ENCODE measurements around the gene KLHL42.

KLHL42 gene

DNA sequence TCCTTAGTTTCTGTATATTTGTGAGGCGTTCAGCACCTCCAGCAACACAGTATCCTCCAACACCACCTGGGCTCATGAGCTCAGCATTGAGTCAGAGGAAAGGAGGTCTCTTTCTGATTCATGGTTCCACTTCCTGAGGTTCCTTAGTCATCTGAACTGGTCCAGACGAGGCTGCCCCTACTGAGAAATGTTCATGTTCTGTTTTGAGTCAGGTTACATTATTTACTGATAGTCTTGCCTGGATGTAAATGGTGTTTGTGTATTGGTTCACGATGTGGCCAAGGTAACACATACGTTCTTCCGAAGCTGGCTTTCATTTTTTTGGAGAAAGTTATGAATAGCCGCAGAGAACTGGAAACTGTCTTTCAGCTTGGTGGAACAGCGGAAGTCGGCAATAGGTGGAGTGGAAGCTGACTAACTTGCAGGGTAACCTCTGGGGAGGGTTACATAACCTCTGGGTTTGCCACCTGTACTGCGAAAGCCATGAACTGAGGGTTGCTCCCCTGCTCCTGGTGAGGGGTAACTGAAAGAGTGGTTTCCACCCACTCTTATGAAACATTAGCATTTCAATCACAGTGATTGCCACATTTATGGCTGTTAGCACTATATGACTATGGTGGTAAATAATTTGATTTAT, 42.2 kb downstream of the KLHL42 start:
- H3K4me3 ChIP-seq (ENCODE audit: low read length) = no peak overlapping the region
- no peaks in the 10 kb centered on the region for H3K27me3 ChIP-seq (ENCODE audit: insufficient read depth, low read length)
- H3K36me3 ChIP-seq (ENCODE audit: insufficient read depth, low read depth, low read length) = no peaks in the 10 kb centered on the region
- H3K9me3 ChIP-seq (ENCODE audit: insufficient read depth, low read depth, low read length) = no peaks in the 10 kb centered on the region
- no peaks in the 10 kb centered on the region; the same call in 1 of the 2 replicates for H3K4me1 ChIP-seq (ENCODE audit: insufficient read depth, low read length)
- H3K9ac ChIP-seq (ENCODE audit: low read depth, low read length) = no peak overlapping the region
- no peak overlapping the region for H3K27ac ChIP-seq (ENCODE audit: low read length)

DNA sequence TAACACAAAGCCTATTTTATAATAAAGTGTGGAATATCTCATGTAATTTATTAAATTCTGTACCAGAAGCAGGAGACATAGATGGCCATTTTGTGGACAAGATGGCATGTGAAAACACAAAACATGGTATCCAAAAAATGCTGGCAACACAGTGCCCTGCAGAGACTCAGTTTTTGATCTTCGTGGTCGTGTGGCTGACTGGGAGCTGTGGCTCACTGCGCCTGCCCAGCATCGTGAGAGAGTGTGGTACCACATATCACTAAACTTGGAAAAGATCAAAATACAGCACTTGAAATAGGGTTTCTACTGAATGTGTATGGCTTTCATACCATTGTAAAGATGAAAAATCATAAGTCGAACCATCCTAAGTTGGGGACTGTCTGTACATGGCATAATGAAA, 43.0 kb downstream of the KLHL42 start:
- no peaks in the 10 kb centered on the region; the same call in 1 of the 2 replicates for H3K4me1 ChIP-seq (ENCODE audit: insufficient read depth, low read length)
- H3K4me3 ChIP-seq (ENCODE audit: low read length) = no peak overlapping the region
- H3K9ac ChIP-seq (ENCODE audit: low read depth, low read length) = no peak overlapping the region
- H3K36me3 ChIP-seq (ENCODE audit: insufficient read depth, low read depth, low read length) = no peaks in the 10 kb centered on the region
- no peaks in the 10 kb centered on the region for H3K27me3 ChIP-seq (ENCODE audit: insufficient read depth, low read length)
- H3K27ac ChIP-seq (ENCODE audit: low read length) = no peak overlapping the region
- no peaks in the 10 kb centered on the region for H3K9me3 ChIP-seq (ENCODE audit: insufficient read depth, low read depth, low read length)

DNA sequence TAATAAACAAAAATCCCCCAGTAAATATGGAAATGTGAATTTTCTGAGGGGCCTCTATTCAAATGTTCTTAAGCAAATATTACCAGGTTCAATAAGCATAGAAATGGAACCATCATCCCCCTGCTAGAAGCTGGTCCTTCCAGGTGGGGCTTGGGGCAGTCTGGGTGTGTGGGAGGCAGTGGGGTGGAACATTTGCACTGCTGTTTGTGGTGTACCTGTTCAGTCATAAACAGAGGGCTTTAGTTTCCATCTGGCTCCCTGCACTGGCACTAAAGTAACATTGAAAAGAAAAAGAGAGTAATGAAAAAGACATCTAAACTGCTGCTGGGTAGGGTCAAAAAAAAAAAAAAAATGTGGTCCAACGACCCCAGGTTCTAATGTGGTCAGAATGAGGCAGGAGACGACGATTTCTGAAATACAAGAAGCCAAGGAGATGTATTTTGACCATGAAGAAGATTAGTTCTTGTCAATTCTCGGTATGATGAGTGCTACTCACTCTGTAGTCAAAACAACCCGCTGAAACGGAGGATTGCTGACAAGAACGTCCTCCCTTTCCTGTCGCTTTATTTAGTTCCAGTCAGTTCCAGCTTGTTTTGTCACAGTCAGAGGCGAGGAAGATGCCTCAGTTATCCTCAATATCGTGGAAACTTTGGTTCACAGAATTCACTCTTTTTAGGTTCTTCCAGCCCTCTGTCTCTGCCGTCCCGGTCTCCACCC, 44.3 kb downstream of the KLHL42 start:
- no peaks in the 10 kb centered on the region for H3K9me3 ChIP-seq (ENCODE audit: insufficient read depth, low read depth, low read length)
- H3K4me3 ChIP-seq (ENCODE audit: low read length) = no peak overlapping the region
- no peak overlapping the region for H3K27ac ChIP-seq (ENCODE audit: low read length)
- no peaks in the 10 kb centered on the region for H3K36me3 ChIP-seq (ENCODE audit: insufficient read depth, low read depth, low read length)
- H3K9ac ChIP-seq (ENCODE audit: low read depth, low read length) = no peak overlapping the region
- no peaks in the 10 kb centered on the region; the same call in 1 of the 2 replicates for H3K4me1 ChIP-seq (ENCODE audit: insufficient read depth, low read length)
- H3K27me3 ChIP-seq (ENCODE audit: insufficient read depth, low read length) = no peaks in the 10 kb centered on the region

DNA sequence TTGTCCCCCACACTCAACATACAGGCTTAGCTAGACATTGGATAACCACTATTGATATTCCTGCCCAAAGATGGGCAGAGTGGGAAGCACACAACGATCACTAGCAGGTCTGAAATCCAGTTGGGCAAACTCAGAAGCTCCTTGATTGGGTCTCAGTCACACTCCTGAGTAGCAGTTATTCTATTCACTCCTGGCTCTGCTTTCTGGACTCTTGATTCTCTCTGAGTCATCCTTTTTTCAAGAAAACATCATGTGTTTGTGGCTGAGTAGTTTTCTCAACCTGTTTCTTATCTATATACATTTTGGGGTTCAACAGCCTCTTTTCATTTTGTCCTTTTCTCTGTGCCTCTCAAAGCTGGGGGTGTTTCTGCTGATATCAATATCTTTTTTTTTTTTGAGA, 46.0 kb downstream of the KLHL42 start:
- Histone ChIP-seq H3K4me3 (ENCODE audit: low read length) (no peak overlapping the region), H3K9me3 (ENCODE audit: insufficient read depth, low read depth, low read length) (no peaks in the 10 kb centered on the region), H3K4me1 (ENCODE audit: insufficient read depth, low read length) (no peaks in the 10 kb centered on the region; the same call in 1 of the 2 replicates), H3K27me3 (ENCODE audit: insufficient read depth, low read length) (no peaks in the 10 kb centered on the region), H3K36me3 (ENCODE audit: insufficient read depth, low read depth, low read length) (no peaks in the 10 kb centered on the region), H3K9ac (ENCODE audit: low read depth, low read length) (no peak overlapping the region), H3K27ac (ENCODE audit: low read length) (no peak overlapping the region)

DNA sequence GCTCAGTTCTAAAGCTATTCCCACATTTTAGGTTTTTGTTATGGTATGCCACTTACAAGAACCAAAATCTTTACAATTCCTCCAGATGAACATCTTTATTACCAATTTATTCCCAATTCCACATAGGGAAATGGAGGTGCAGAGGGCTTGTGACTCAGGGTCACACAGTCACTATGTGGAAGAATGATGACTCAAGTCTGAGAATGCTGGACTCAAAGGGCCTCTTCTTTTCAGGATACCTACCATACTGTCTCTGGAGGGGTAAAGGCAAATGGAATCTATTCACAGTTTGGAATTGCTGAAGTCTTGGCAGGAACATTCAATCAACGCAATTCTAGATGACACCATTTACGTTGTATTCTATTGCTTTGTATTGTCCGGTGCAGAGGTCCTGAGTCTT, 48.2 kb downstream of the KLHL42 start:
- Histone ChIP-seq H3K9me3 (ENCODE audit: insufficient read depth, low read depth, low read length) (no peaks in the 10 kb centered on the region), H3K27ac (ENCODE audit: low read length) (no peak overlapping the region), H3K4me1 (ENCODE audit: insufficient read depth, low read length) (peaks cover 3% of the 10 kb centered on the region; the same call in 1 of the 2 replicates), H3K27me3 (ENCODE audit: insufficient read depth, low read length) (no peaks in the 10 kb centered on the region), H3K9ac (ENCODE audit: low read depth, low read length) (no peak overlapping the region), H3K4me3 (ENCODE audit: low read length) (no peak overlapping the region), H3K36me3 (ENCODE audit: insufficient read depth, low read depth, low read length) (no peaks in the 10 kb centered on the region)

DNA sequence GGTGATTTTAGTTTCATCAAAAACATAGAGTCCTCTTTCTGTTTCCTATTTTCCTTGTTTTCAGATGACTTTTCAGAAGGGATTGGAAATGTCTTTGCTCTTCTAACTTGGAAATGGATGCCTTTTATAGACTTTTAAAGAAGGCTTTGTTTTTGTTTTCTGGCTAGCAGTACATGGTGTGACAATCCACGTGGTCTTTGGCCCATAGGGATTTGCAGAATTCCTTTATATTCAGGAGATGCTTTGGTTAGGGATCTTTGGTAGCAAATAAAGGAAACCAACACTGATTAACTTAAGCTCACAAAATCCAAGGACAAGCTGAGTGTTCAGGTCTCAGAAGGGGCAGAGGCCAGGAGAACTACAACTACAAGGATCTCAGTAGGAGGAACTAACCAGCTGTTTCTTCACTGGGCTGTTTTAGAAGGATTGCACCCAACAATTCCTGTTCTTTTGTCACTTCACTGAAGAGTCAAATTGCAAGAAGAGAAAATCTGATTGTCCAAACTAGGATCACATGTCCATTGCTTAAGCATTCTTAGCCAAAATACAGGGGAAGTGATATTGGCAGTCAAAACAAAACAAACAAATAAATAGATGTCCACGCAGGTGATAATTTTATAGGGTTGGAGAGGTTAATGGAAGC, 58.6 kb downstream of the KLHL42 start:
- H3K36me3 ChIP-seq (ENCODE audit: insufficient read depth, low read depth, low read length) = no peaks in the 10 kb centered on the region
- no peak overlapping the region for H3K4me3 ChIP-seq (ENCODE audit: low read length)
- H3K9ac ChIP-seq (ENCODE audit: low read depth, low read length) = no peak overlapping the region
- no peak overlapping the region for H3K27ac ChIP-seq (ENCODE audit: low read length)
- H3K9me3 ChIP-seq (ENCODE audit: insufficient read depth, low read depth, low read length) = 0 out of 2 replicates have a peak, but pooled peaks cover 5% of the 10 kb centered on the region
- no peaks in the 10 kb centered on the region for H3K27me3 ChIP-seq (ENCODE audit: insufficient read depth, low read length)
- no peaks in the 10 kb centered on the region for H3K4me1 ChIP-seq (ENCODE audit: insufficient read depth, low read length)

DNA sequence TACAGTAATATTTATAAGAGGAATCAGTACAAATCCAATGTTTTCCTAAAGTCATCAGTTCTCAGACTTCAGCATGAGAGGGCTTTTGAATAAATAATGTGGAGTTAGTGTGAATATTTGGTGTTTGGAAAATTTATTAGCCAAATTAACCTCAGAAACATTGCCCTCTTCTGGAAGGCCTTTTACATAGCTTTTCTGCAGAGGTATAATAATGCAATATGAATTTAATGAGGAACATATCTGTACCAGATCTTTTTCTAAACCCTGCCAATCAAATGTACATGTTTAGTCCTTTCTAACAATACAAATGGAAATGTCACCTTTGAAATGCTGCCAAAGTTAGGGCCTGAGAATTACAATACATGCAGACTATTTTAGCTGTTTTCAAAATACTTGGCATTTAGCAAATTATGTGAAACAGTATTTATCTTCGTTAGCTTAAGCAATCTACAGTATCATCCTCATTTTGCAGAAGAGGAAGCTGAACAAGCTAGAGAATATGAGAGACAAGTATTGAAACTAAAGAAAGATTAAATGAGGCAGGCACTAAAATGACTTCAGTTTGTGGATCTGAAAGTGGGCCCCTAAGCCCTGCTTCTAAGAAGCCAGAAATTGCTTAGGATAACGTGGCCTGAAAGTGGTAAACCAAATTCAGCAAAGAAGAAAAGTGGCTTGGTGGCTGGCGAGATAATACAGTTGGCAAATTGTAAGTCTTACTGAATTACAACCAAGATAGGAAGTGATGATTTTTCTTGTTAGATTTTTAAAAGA, 60.4 kb downstream of the KLHL42 start:
- no peak overlapping the region for H3K9ac ChIP-seq (ENCODE audit: low read depth, low read length)
- H3K27ac ChIP-seq (ENCODE audit: low read length) = no peak overlapping the region
- H3K27me3 ChIP-seq (ENCODE audit: insufficient read depth, low read length) = no peaks in the 10 kb centered on the region
- no peaks in the 10 kb centered on the region for H3K36me3 ChIP-seq (ENCODE audit: insufficient read depth, low read depth, low read length)
- no peak overlapping the region for H3K4me3 ChIP-seq (ENCODE audit: low read length)
- no peaks in the 10 kb centered on the region for H3K9me3 ChIP-seq (ENCODE audit: insufficient read depth, low read depth, low read length)
- H3K4me1 ChIP-seq (ENCODE audit: insufficient read depth, low read length) = no peaks in the 10 kb centered on the region

DNA sequence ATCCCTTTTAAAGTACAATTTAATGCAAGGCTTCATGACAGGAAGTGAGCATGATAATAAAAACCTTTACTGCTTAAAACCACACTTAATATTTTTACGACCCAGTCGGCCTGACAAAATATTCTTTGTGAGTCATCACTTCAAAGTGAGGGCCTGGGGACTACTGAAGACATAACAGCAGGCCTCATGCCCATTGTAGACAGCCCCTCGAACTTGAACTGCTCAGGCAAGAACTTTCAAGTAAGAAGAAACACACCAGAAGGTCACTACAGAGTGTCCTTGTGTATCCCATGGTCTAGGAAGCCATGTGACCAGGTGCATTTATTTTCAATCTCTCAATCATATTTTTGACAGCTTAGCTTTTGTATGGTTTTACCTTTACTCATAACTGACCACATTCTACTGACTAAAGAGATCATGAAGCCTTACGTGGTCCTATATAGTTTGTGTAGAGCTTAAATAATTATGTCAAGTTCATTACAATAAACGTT, 61.4 kb downstream of the KLHL42 start:
- no peaks in the 10 kb centered on the region for H3K36me3 ChIP-seq (ENCODE audit: insufficient read depth, low read depth, low read length)
- no peak overlapping the region for H3K4me3 ChIP-seq (ENCODE audit: low read length)
- no peak overlapping the region for H3K9ac ChIP-seq (ENCODE audit: low read depth, low read length)
- H3K27ac ChIP-seq (ENCODE audit: low read length) = no peak overlapping the region
- H3K4me1 ChIP-seq (ENCODE audit: insufficient read depth, low read length) = no peaks in the 10 kb centered on the region
- H3K27me3 ChIP-seq (ENCODE audit: insufficient read depth, low read length) = no peaks in the 10 kb centered on the region
- no peaks in the 10 kb centered on the region for H3K9me3 ChIP-seq (ENCODE audit: insufficient read depth, low read depth, low read length)

DNA sequence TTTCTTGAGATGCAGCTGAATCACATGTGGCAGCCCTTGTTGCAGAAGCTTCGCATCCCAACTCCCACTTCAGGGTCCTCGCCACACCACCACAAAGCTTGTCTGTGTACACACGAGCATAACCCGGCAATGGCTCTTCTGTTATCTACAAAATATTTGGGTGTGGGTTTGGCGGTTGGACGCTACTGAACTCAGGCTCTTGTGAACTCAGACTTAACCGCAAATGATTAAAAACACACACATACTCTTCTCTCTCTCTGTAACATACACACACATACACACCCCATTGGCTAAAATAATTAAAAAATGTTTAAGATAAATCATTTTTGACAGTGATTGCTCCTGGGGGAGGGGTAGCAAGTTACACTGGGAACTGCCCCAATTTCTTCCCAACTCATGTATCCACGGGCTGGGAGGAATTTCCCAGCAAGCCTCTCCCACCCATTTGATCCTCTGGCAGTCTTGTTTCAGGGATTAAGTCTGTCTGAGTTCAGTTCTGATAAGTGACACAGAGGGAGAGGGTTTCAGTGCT, 63.7 kb downstream of the KLHL42 start:
- H3K4me1 ChIP-seq (ENCODE audit: insufficient read depth, low read length) = no peaks in the 10 kb centered on the region
- no peak overlapping the region for H3K4me3 ChIP-seq (ENCODE audit: low read length)
- no peaks in the 10 kb centered on the region for H3K36me3 ChIP-seq (ENCODE audit: insufficient read depth, low read depth, low read length)
- no peak overlapping the region for H3K9ac ChIP-seq (ENCODE audit: low read depth, low read length)
- H3K9me3 ChIP-seq (ENCODE audit: insufficient read depth, low read depth, low read length) = no peaks in the 10 kb centered on the region
- H3K27ac ChIP-seq (ENCODE audit: low read length) = no peak overlapping the region
- H3K27me3 ChIP-seq (ENCODE audit: insufficient read depth, low read length) = no peaks in the 10 kb centered on the region

DNA sequence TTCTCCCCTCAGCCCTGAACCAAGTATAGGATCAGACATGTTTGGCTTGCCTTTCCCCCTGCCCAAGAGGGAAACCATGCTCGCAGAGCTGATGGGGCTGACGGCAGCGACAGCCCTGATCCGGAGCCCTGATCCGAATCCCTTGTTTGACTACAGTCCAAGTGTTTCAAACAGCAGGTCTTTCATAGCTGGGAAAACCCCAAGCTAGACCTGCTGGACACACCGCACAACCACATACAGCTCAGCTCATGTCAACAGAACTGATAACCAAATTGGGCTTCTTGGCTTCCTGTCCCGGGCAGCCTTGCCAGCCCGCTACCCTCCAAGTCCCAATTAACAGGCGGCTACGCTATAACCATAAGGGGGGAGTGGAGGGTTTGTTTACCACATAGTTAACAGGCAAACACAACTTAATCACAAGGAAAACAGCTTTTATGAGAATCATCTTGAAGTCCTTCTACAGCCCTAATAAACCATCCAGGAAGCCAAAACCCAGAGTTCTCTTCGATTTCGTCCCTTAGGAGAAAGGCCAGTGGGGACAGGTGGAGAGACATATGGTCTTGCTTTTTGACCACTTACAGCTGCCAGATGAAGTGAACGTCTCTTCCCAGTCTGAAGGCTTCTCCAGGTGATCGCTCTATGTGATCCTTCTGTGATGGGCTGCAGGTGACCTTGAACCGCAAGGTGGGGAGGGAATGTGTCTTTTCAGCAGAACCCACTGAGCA, 64.5 kb downstream of the KLHL42 start:
- H3K36me3 ChIP-seq (ENCODE audit: insufficient read depth, low read depth, low read length) = no peaks in the 10 kb centered on the region
- no peaks in the 10 kb centered on the region for H3K27me3 ChIP-seq (ENCODE audit: insufficient read depth, low read length)
- H3K9ac ChIP-seq (ENCODE audit: low read depth, low read length) = no peak overlapping the region
- no peaks in the 10 kb centered on the region for H3K4me1 ChIP-seq (ENCODE audit: insufficient read depth, low read length)
- H3K9me3 ChIP-seq (ENCODE audit: insufficient read depth, low read depth, low read length) = no peaks in the 10 kb centered on the region
- no peak overlapping the region for H3K4me3 ChIP-seq (ENCODE audit: low read length)
- H3K27ac ChIP-seq (ENCODE audit: low read length) = no peak overlapping the region

DNA sequence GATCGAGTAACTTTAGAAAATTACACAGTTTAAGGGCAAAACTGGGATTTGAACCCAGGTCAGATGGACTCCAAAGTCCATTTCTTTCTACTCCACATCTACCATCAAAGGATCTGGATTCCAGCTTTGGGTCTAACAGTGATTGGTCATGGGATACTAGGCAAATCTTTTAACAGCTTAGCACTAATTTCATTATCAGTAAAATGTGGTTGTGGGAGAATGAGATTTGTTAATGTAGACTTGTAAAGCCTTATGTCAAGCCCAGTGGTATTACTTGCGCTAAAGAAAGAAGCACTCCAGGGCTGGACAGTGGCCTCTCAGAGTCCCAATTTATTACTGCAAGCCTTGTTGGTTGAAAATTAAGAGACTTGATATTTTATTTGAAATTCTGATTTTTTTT, 65.2 kb downstream of the KLHL42 start:
- Histone ChIP-seq H3K27me3 (ENCODE audit: insufficient read depth, low read length) (no peaks in the 10 kb centered on the region), H3K4me3 (ENCODE audit: low read length) (no peak overlapping the region), H3K9me3 (ENCODE audit: insufficient read depth, low read depth, low read length) (no peaks in the 10 kb centered on the region), H3K9ac (ENCODE audit: low read depth, low read length) (no peak overlapping the region), H3K36me3 (ENCODE audit: insufficient read depth, low read depth, low read length) (no peaks in the 10 kb centered on the region), H3K27ac (ENCODE audit: low read length) (no peak overlapping the region), H3K4me1 (ENCODE audit: insufficient read depth, low read length) (no peaks in the 10 kb centered on the region)

Measured in iPS-20b (cell line).